Liver (tissue), 9 donors: ENCODE results near the gene ALDH16A1. TPM values are rescaled to one million over a fixed set of nuclear protein-coding genes. Genes with fewer than 3 reads are reported as not detected.

Experiments
- DNase-seq: peaks from one replicate; pipeline ENCODE4 v3.0.0-alpha.2; 2017; ENCODE audit warnings: low spot score
- H3K27ac ChIP-seq, 2 donors: one replicate each; pipeline ENCODE4 v1.7.0; 2013; ENCODE audit warnings: inconsistent platforms in 2 of 2, low read length in 2 of 2, control low read depth in 1 of 2, low read depth in 1 of 2, mild to moderate bottlenecking in 1 of 2
- H3K27me3 ChIP-seq, 4 donors: one replicate each; pipeline versions ENCODE4 v1.6.1 to v1.7.0; 2013; ENCODE audit warnings: low read length in 3 of 4, inconsistent platforms in 1 of 4, mild to moderate bottlenecking in 1 of 4, moderate library complexity in 1 of 4; ENCODE audit not compliant: control insufficient read depth in 4 of 4, insufficient read depth in 4 of 4
- H3K36me3 ChIP-seq, 4 donors: one replicate each; pipeline versions ENCODE4 v1.6.1 to v1.7.0; 2013; ENCODE audit warnings: low read length in 3 of 4, mild to moderate bottlenecking in 3 of 4, low read depth in 1 of 4, moderate library complexity in 1 of 4; ENCODE audit not compliant: control insufficient read depth in 4 of 4, insufficient read depth in 3 of 4
- H3K4me1 ChIP-seq, 4 donors: one replicate each; pipeline versions ENCODE4 v1.6.1 to v1.7.0; 2013; ENCODE audit warnings: low read length in 3 of 4, mild to moderate bottlenecking in 3 of 4, moderate library complexity in 1 of 4; ENCODE audit not compliant: control insufficient read depth in 4 of 4, insufficient read depth in 4 of 4
- H3K4me3 ChIP-seq, 3 donors: one replicate each; pipeline versions ENCODE4 v1.6.1 to v1.7.0; 2013; ENCODE audit warnings: low read length in 3 of 3, control low read depth in 1 of 3, low read depth in 1 of 3, mild to moderate bottlenecking in 1 of 3
- H3K9ac ChIP-seq, 2 donors: one replicate each; pipeline ENCODE4 v1.7.0; 2013; ENCODE audit warnings: low read length in 2 of 2, mild to moderate bottlenecking in 2 of 2, moderate library complexity in 2 of 2, control low read depth in 1 of 2, low read depth in 1 of 2
- H3K9me3 ChIP-seq, 4 donors: one replicate each; pipeline versions ENCODE4 v1.6.1 to v1.7.0; 2013; ENCODE audit warnings: low read length in 3 of 4; ENCODE audit not compliant: control insufficient read depth in 4 of 4
- ATF3 ChIP-seq: IDR thresholded peaks from 2 replicates; pipeline ENCODE4 v1.6.1; 2016; ENCODE audit warnings: antibody characterized with exemption
- CTCF ChIP-seq: fragments of 150-350 bp; IDR thresholded peaks from 2 replicates; pipeline ENCODE4 v1.5.1; 2017; ENCODE audit warnings: improper control_type of control experiment, low read depth, low read length; ENCODE audit not compliant: missing input control
- EGR1 ChIP-seq, 2 donors: IDR thresholded peaks; 2 replicates each; pipeline ENCODE4 v1.6.1; 2016 to 2018; ENCODE audit warnings: antibody characterized with exemption in 2 of 2, low read depth in 2 of 2
- FOXA2 ChIP-seq: IDR thresholded peaks from 2 replicates; pipeline ENCODE4 v1.6.1; 2016; ENCODE audit warnings: antibody characterized with exemption
- GABPA ChIP-seq, 2 donors: IDR thresholded peaks in 1 of 2; conservative IDR thresholded peaks in 1 of 2; 2 replicates each; pipeline ENCODE4 v1.6.1; 2016; ENCODE audit warnings: antibody characterized with exemption in 2 of 2, mild to moderate bottlenecking in 1 of 2, moderate library complexity in 1 of 2
- HNF4A ChIP-seq, 2 donors: conservative IDR thresholded peaks; 2 replicates each; pipeline ENCODE4 v1.6.1; 2016; ENCODE audit warnings: antibody characterized with exemption in 2 of 2, mild to moderate bottlenecking in 2 of 2
- HNF4G ChIP-seq: IDR thresholded peaks from 2 replicates; pipeline ENCODE4 v1.6.1; 2016; ENCODE audit warnings: antibody characterized with exemption
- JUND ChIP-seq, 2 donors: IDR thresholded peaks; 2 replicates each; pipeline ENCODE4 v1.6.1; 2016; ENCODE audit warnings: antibody characterized with exemption in 2 of 2
- MAX ChIP-seq: IDR thresholded peaks from 2 replicates; pipeline ENCODE4 v1.6.1; 2016; ENCODE audit warnings: antibody characterized with exemption
- NR2F2 ChIP-seq: IDR thresholded peaks from 2 replicates; pipeline ENCODE4 v1.6.1; 2016; ENCODE audit warnings: antibody characterized with exemption
- RAD21 ChIP-seq, 2 donors: IDR thresholded peaks; 2 replicates each; pipeline ENCODE4 v1.6.1; 2016; ENCODE audit warnings: antibody characterized with exemption in 2 of 2, mild to moderate bottlenecking in 2 of 2
- REST ChIP-seq: IDR thresholded peaks from 2 replicates; pipeline ENCODE4 v1.6.1; 2016; ENCODE audit warnings: antibody characterized with exemption, mild to moderate bottlenecking
- RXRA ChIP-seq, 2 donors: IDR thresholded peaks; 2 replicates each; pipeline ENCODE4 v1.6.1; 2017 to 2018; ENCODE audit warnings: antibody characterized with exemption in 2 of 2, mild to moderate bottlenecking in 1 of 2
- SP1 ChIP-seq: IDR thresholded peaks from 2 replicates; pipeline ENCODE4 v1.6.1; 2018; ENCODE audit warnings: antibody characterized with exemption, mild to moderate bottlenecking
- TAF1 ChIP-seq: conservative IDR thresholded peaks from 2 replicates; pipeline ENCODE4 v1.6.1; 2016; ENCODE audit warnings: antibody characterized with exemption, mild to moderate bottlenecking
- YY1 ChIP-seq: IDR thresholded peaks from 2 replicates; pipeline ENCODE4 v1.6.1; 2016; ENCODE audit warnings: antibody characterized with exemption, mild to moderate bottlenecking
- ZBTB33 ChIP-seq: IDR thresholded peaks from 2 replicates; pipeline ENCODE4 v1.6.1; 2016; ENCODE audit warnings: antibody characterized with exemption
- WGBS: extraction: QIAGEN DNeasy Blood & Tissue Kit; methylation state at CpG from one replicate; pipeline ENCODE4 v1.1.7; 2013; 5-methylcytosine and 5-hydroxymethylcytosine counted together
- polyA plus RNA-seq, 2 donors: library from polyadenylated mRNA; stranded (reverse) in 1 of 2; unstranded in 1 of 2; fragments of 200-250 nt in 1 of 2; fragments of >200 nt in 1 of 2; fragmentation: Nextera tagmentation in 1 of 2; extraction: Ambion mirVana in 1 of 2; gene quantifications; one replicate each; pipeline versions ENCODE4 v1.2.1 to v1.2.3, GENCODE V29; 2013 to 2015
- total RNA-seq, 2 donors: library from RNA; depleted of rRNA; stranded (reverse); fragments of >200 nt; gene quantifications; one replicate each; pipeline ENCODE4 v1.2.3, GENCODE V29; 2014
- donor health status: healthy.
- donor health status: healthy.
- donor health status: healthy.
- donor health status: healthy.
- donor health status: healthy.

The ALDH16A1 gene
- total and polyA plus RNA-seq, 4 donors = 5.2 to 35.8 (median 21.5) TPM

GRCh38 chr19:49492573-49493405, 39.8 kb downstream of the ALDH16A1 start:
- DNase-seq = no peak
- Histone ChIP-seq H3K9ac (no peak overlapping the region), H3K27ac (no peak overlapping the region), H3K36me3 (peaks cover 16 to 42% (median 37%) of the 10 kb centered on the region in 4 donors), H3K9me3 (no peaks in the 10 kb centered on the region), H3K4me3 (no peak overlapping the region), H3K4me1 (peaks cover 0 to 29% (median 23%) of the 10 kb centered on the region in 4 donors), H3K27me3 (no peaks in the 10 kb centered on the region)
- 82% methylated on average over 12 of the region's 12 CpGs for WGBS
- no peak for TF ChIP-seq NR2F2

- Histone ChIP-seq H3K9ac (peak overlapping the region; percentile 98 to 99), H3K4me1 (peaks cover 0 to 22% (median 16%) of the 10 kb centered on the region in 4 donors), H3K36me3 (peaks cover 11 to 40% (median 32%) of the 10 kb centered on the region in 4 donors), H3K27ac (peak overlapping the region; percentile 88 to 92), H3K4me3 (peak overlapping the region; percentile 82 to 98 (median 96)), H3K27me3 (no peaks in the 10 kb centered on the region), H3K9me3 (no peaks in the 10 kb centered on the region)
- WGBS = under 1% methylated on average over 11 of the region's 11 CpGs
- DNase-seq = no peak
- TF ChIP-seq TAF1 (no peak), NR2F2 (no peak), RXRA (IDR thresholded peaks at IDR 0.05) (no peak), REST (no peak), HNF4G (no peak), JUND (IDR thresholded peaks at IDR 0.05) (no peak), CTCF (no peak), HNF4A (conservative IDR thresholded peaks at IDR 0.05) (no peak), FOXA2 (no peak), MAX (no peak), RAD21 (IDR thresholded peaks at IDR 0.05) (no peak), EGR1 (IDR thresholded peaks at IDR 0.05; ENCODE audit: low read depth in 2 of 2) (no peak), YY1 (no peak), ZBTB33 (no peak), ATF3 (no peak), GABPA (IDR thresholded peaks at IDR 0.05 in 1 of 2, conservative IDR thresholded peaks at IDR 0.05 in 1 of 2) (no peak), SP1 (no peak)
Observed at GRCh38 chr19:49496574-49497008, 43.6 kb downstream of the ALDH16A1 start.
